ENCODE measurements around the gene ITGA4. TPM values are rescaled to one million over a fixed set of nuclear protein-coding genes. Genes with fewer than 3 reads are reported as not detected.

ITGA4 gene
- polyA plus RNA-seq, 1 donor, result 14.9 TPM

Other genes starting within 250 kb of the ITGA4 start
- gene CERKL, start 199.7 kb downstream of the ITGA4 start, polyA plus RNA-seq, result 7.6 TPM
- gene NEUROD1, start 223.1 kb downstream of the ITGA4 start, polyA plus RNA-seq, result 29.9 TPM

Data from large intestine (tissue), 1 donor.